Measurements from ENCODE around the gene FLNC. TPM values are rescaled to one million over a fixed set of nuclear protein-coding genes. Genes with fewer than 3 reads are reported as not detected.

FLNC gene
- total RNA-seq, 1 experiment from 2014 or later, result 8.0 TPM

GRCh38 chr7:128799451-128799850 is 30.8 kb upstream of the FLNC start (continued):
- TF ChIP-seq ARID4B (CRISPR knock-in tag; IDR thresholded peaks at IDR 0.05; ENCODE audit: borderline replicate concordance) (no peak), PREB (CRISPR knock-in tag; IDR thresholded peaks at IDR 0.05; ENCODE audit: borderline replicate concordance) (no peak), ERG (CRISPR knock-in tag; IDR thresholded peaks at IDR 0.05) (no peak), ZNF396 (CRISPR knock-in tag; IDR thresholded peaks at IDR 0.05; ENCODE audit: borderline replicate concordance) (no peak), AR (CRISPR knock-in tag; IDR thresholded peaks at IDR 0.05) (no peak), ZNF425 (CRISPR knock-in tag; conservative IDR thresholded peaks at IDR 0.05) (no peak), CDX4 (CRISPR knock-in tag; IDR thresholded peaks at IDR 0.05; ENCODE audit: borderline replicate concordance) (no peak), ZNF532 (CRISPR knock-in tag; IDR thresholded peaks at IDR 0.05; ENCODE audit: borderline replicate concordance) (no peak)

All from WTC11 (cell line).